NCI-H526 treated with DMSO at 0.1 percent for 48 hours (cell line): ENCODE measurements around the gene FAS.

ENCODE experiments used
- DNase-seq: peaks from one replicate; lab custom pipeline; 2025; lab: John Stamatoyannopoulos, UW

Gene FAS

GRCh38 chr10:88990384-88991160 is at the start of gene FAS:
FAS (plus strand) TSS chr10:88990798; CDS start chr10:88990877, 79 bp downstream.
- DNase-seq, result peak; percentile 30

- DNase-seq, result no peak
Measured at GRCh38 chr10:88941026-88941425, 49.6 kb upstream of the FAS start.

- no peak for DNase-seq
Measured at GRCh38 chr10:88943778-88944177, 46.8 kb upstream of the FAS start.

GRCh38 chr10:88944813-88945212 is 45.8 kb upstream of the FAS start:
- no peak for DNase-seq

- DNase-seq, result no peak
Measured at GRCh38 chr10:88946200-88946599, 44.4 kb upstream of the FAS start.

GRCh38 chr10:88946965-88947590 is 43.5 kb upstream of the FAS start:
- no peak for DNase-seq

GRCh38 chr10:88949051-88949450 is 41.5 kb upstream of the FAS start:
- no peak for DNase-seq

GRCh38 chr10:88949912-88950837 is 40.4 kb upstream of the FAS start:
- no peak for DNase-seq

GRCh38 chr10:88952647-88953111 is 37.9 kb upstream of the FAS start, which contains the start of gene ACTA2:
ACTA2 (minus strand) TSS chr10:88952773; CDS start chr10:88948930, 3,843 bp downstream.
- no peak for DNase-seq

GRCh38 chr10:88953662-88954061 is 36.9 kb upstream of the FAS start:
- DNase-seq, result no peak

- no peak for DNase-seq
Measured at GRCh38 chr10:88954458-88955083, 36.0 kb upstream of the FAS start.

- DNase-seq, result no peak
Measured at GRCh38 chr10:88957381-88957780, 33.2 kb upstream of the FAS start.

- no peak for DNase-seq
Measured at GRCh38 chr10:88958721-88959120, 31.9 kb upstream of the FAS start.

- DNase-seq, result no peak
Measured at GRCh38 chr10:88960802-88961201, 29.8 kb upstream of the FAS start.

- DNase-seq, result no peak
Measured at GRCh38 chr10:88961266-88961665, 29.3 kb upstream of the FAS start.

GRCh38 chr10:88962336-88962735 is 28.3 kb upstream of the FAS start:
- no peak for DNase-seq

- no peak for DNase-seq
Measured at GRCh38 chr10:88963318-88963717, 27.3 kb upstream of the FAS start.

GRCh38 chr10:88964360-88964759 is 26.2 kb upstream of the FAS start:
- DNase-seq, result no peak

GRCh38 chr10:88964869-88965415 is 25.7 kb upstream of the FAS start:
- DNase-seq, result no peak

GRCh38 chr10:88966797-88967196 is 23.8 kb upstream of the FAS start:
- no peak for DNase-seq

GRCh38 chr10:88968391-88968790 is 22.2 kb upstream of the FAS start:
- no peak for DNase-seq
